Jurkat, Clone E6-1 (cell line): Measurements from ENCODE around the gene FAM217A.
A peak's percentile ranks its signal among the peaks of the same experiment; 100 is the strongest.
"Not testable (repeated sequence)": the region's sequence is repeated elsewhere in the genome, so short reads cannot be mapped to it uniquely, and the experiment has no call there.

Experiments used
- DNase-seq: peaks from one replicate; pipeline ENCODE4 v3.0.0-alpha.2; 2011; ENCODE audit warnings: low read depth, low spot score
- H3K4me3 ChIP-seq: 2 replicates; pipeline ENCODE4 v1.5.1; 2011; ENCODE audit warnings: mild to moderate bottlenecking, low read length, control low read depth, moderate library complexity

The FAM217A gene

GRCh38 chr6:4091941-4092340 lies 13.0 kb upstream of the FAM217A start:
- H3K4me3 ChIP-seq: no peak overlapping the region
- DNase-seq: no peak

GRCh38 chr6:4090043-4090442 lies 11.1 kb upstream of the FAM217A start:
- DNase-seq, H3K4me3 ChIP-seq: not testable (repeated sequence)

- no peak for DNase-seq
- H3K4me3 ChIP-seq: no peak overlapping the region
These were observed 9.8 kb upstream of the FAM217A start for GRCh38 chr6:4088704-4089103.

GRCh38 chr6:4085332-4085700 lies 6.4 kb upstream of the FAM217A start:
- no peak for DNase-seq
- no peak overlapping the region for H3K4me3 ChIP-seq

- DNase-seq: no peak
- no peak overlapping the region for H3K4me3 ChIP-seq
These were observed 5.8 kb upstream of the FAM217A start for GRCh38 chr6:4084444-4085331.

GRCh38 chr6:4074478-4075235 lies 4.3 kb downstream of the FAM217A start:
- no peak overlapping the region for H3K4me3 ChIP-seq
- no peak for DNase-seq

- no peak overlapping the region for H3K4me3 ChIP-seq
- DNase-seq: no peak
These were observed 7.6 kb downstream of the FAM217A start for GRCh38 chr6:4071330-4071729.

GRCh38 chr6:4069199-4069598 lies 9.7 kb downstream of the FAM217A start:
- no peak for DNase-seq

GRCh38 chr6:4067673-4068072 lies 11.3 kb downstream of the FAM217A start:
- no peak for DNase-seq
- H3K4me3 ChIP-seq: no peak overlapping the region

More at GRCh38 chr6:4069199-4069598, 9.7 kb downstream of the FAM217A start:
- no peak overlapping the region for H3K4me3 ChIP-seq

- no peak for DNase-seq
- no peak overlapping the region for H3K4me3 ChIP-seq
These were observed 12.7 kb downstream of the FAM217A start for GRCh38 chr6:4066029-4066755.

- DNase-seq: peak; percentile 57
- no peak overlapping the region for H3K4me3 ChIP-seq
These were observed 19.7 kb downstream of the FAM217A start for GRCh38 chr6:4059115-4059777.

GRCh38 chr6:4057036-4057435 lies 21.9 kb downstream of the FAM217A start:
- no peak overlapping the region for H3K4me3 ChIP-seq

GRCh38 chr6:4055420-4056041 lies 23.4 kb downstream of the FAM217A start:
- DNase-seq: no peak
- H3K4me3 ChIP-seq: no peak overlapping the region

More at GRCh38 chr6:4057036-4057435, 21.9 kb downstream of the FAM217A start:
- no peak for DNase-seq

- H3K4me3 ChIP-seq: no peak overlapping the region
- no peak for DNase-seq
These were observed 29.7 kb downstream of the FAM217A start for GRCh38 chr6:4049246-4049645.

- no peak for DNase-seq
- H3K4me3 ChIP-seq: no peak overlapping the region
These were observed 37.5 kb downstream of the FAM217A start for GRCh38 chr6:4041480-4041879.

GRCh38 chr6:4039348-4039747 lies 39.6 kb downstream of the FAM217A start:
- H3K4me3 ChIP-seq: no peak overlapping the region
- no peak for DNase-seq

- no peak for DNase-seq
- no peak overlapping the region for H3K4me3 ChIP-seq
These were observed 42.4 kb downstream of the FAM217A start for GRCh38 chr6:4036581-4036980.

- no peak overlapping the region for H3K4me3 ChIP-seq
- DNase-seq: no peak
These were observed 46.5 kb downstream of the FAM217A start for GRCh38 chr6:4032475-4032874.

GRCh38 chr6:4031442-4031841 lies 47.5 kb downstream of the FAM217A start:
- no peak overlapping the region for H3K4me3 ChIP-seq
- DNase-seq: no peak
